Right lobe of liver (tissue), 4 donors: Measurements from ENCODE around the gene SCN4A.

Experiments used
- POLR2A ChIP-seq: fragments of 450-650 bp; IDR thresholded peaks from one replicate; pipeline ENCODE4 v1.6.1; 2017; ENCODE audit warnings: antibody characterized with exemption, mild to moderate bottlenecking
- TF ChIP-seq, protein P1 (sequence below), 4 donors: fragments of 200-600 bp in 3 of 4; fragments of 450-650 bp in 1 of 4; IDR thresholded peaks; one replicate each; pipeline versions ENCODE4 v1.5.1 to v1.8.0; 2016 to 2022; ENCODE audit warnings: antibody characterized with exemption in 4 of 4, mild to moderate bottlenecking in 2 of 4
- donor health status: DM: no; HTN: no; CAD: no.
- donor health status: DM: no; HTN: no; CAD: no.
- donor health status: DM: no; HTN: yes; CAD: no.

DNA sequence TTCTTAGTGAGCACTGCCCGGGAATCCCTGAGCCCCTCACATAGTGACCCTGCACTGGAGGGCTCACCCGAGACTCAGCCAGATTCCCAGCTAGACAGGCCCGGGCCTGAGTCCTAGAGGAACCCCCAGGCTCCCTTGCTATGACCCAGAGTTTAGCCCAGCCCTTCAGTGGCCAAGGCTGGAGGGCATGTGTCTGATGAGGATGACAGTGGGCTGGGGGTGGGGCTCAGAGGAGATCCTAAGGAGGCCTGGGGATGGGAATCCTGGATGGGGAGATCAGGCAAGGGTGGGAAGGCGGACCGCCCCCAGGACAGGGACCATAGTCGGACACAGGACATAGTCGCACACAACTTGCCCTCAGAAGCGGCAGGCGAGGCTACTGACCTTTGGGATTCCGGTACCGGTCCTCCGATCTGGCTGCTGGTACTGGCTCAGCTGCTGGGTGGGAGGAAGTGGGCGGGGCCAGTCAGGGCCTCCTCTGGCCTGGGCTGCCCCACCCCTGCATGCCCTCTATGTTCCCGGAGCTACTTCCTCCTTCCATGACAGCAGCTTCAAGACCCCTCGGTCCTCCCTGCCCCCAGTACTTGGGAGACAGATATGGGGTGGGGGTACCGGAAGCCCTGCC, 41.7 kb downstream of the SCN4A start:
- TF ChIP-seq, protein P1, sequence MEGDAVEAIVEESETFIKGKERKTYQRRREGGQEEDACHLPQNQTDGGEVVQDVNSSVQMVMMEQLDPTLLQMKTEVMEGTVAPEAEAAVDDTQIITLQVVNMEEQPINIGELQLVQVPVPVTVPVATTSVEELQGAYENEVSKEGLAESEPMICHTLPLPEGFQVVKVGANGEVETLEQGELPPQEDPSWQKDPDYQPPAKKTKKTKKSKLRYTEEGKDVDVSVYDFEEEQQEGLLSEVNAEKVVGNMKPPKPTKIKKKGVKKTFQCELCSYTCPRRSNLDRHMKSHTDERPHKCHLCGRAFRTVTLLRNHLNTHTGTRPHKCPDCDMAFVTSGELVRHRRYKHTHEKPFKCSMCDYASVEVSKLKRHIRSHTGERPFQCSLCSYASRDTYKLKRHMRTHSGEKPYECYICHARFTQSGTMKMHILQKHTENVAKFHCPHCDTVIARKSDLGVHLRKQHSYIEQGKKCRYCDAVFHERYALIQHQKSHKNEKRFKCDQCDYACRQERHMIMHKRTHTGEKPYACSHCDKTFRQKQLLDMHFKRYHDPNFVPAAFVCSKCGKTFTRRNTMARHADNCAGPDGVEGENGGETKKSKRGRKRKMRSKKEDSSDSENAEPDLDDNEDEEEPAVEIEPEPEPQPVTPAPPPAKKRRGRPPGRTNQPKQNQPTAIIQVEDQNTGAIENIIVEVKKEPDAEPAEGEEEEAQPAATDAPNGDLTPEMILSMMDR (IDR thresholded peaks at IDR 0.05) = no peak
- no peak for TF ChIP-seq POLR2A
